ENCODE measurements around the gene PROSER2.

The PROSER2 gene

DNA sequence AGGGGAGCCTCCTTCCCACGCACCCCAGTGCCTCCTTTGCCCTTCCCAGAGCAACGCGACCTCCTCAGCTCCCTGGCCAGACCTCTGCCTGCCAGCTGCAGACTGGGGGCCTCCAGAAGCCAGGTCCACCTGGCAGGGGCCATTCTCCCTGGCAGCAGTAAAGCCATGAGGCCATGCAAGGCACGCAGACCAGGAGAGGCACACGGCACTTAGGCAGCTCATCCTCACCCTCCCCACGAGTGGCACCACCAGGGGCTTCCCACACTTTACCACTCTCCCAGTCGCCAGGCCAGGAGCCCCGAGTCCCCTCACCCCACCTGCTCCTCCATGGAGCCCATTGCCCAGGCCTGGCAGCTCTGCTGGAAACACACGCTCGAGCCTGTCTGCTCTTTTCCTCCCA, 85.4 kb downstream of the PROSER2 start:
- DNase-seq (ENCODE audit: low read depth), result no peak

DNA sequence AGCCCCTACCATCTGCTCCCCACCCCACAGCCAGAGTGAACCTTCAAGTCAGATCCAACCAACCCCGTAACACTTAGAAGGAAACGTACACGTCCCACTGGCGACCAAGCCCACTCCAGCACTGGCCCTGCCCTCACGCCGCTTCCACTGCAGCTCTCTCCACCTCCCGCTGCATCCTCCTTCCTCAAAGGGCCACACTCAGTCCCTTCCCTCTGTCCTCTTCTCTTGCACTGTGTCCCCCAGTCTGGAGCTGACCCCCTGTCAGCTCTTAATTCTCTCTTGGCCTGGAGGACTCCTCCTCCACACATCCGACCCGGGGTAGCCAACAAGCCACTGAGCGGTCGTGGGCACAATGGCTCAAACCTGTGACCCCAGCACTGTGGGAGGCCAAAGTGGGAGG, 85.8 kb downstream of the PROSER2 start:
- DNase-seq (ENCODE audit: low read depth), result no peak

DNA sequence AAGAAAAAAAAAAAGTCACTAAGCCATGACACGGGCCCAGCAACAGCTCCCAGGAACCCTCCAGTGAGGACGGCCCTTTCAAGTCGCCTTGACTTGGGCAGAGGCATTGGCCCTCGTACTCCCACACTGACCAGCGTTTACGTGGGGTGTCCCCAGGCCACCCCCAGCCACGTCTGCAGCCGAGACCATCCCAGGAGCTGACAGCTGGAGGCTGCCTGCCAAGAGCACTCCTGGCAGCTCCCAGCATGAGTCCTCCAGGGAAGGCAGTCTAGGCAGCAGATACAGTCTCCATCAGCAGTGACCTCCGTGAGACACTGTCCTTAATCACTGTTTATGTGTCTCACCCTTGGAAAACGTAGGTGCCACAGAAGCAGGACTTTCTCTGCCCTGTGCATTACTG, 86.5 kb downstream of the PROSER2 start:
- DNase-seq (ENCODE audit: low read depth), result no peak

DNA sequence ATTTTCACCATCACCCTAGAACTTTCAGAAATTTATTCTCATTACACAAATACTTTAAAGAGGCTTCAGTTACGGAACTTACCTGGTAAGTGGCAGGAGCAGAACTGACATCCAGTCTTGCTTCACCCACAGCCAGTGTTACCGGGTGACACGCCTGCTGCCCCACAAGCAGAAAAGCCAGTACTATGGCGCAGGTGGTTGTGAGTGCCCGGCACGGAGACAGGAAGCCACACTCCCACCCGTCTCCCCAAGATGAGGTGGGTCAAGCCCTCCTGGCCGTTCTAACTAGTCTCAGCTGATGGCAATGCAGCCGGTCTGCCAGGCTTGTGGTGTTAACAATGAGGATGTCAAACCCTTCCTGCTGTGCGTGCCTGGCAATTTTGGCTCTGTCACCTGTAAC, 86.9 kb downstream of the PROSER2 start:
- DNase-seq (ENCODE audit: low read depth), result no peak

DNA sequence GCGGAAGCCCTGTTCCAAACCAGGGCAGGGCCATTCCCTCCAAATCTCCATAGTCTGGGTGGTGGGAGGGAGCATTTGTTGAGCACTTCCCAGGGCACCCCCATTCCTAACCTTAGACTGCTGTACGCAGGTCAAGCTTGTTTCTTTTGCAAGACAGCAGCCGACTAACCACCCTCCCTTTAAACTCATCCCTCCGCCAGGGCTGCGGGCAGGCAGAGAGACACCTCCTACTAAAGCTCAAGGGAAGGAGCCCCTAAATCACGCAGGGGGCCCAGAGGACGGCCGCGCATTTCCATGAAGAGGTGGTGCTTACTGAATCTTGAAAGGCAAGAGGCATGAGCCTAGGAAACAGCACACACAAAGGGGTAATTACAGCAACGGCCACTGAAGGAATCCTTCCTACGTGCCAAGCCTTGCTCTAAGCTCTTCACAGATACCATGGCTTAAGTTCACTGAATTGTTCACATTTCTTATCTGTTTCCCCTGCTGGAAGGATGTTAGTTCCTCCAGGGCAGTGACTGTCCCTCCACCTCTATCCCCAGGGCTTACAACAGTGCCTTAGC, 90.0 kb downstream of the PROSER2 start:
- no peak for DNase-seq (ENCODE audit: low read depth)

DNA sequence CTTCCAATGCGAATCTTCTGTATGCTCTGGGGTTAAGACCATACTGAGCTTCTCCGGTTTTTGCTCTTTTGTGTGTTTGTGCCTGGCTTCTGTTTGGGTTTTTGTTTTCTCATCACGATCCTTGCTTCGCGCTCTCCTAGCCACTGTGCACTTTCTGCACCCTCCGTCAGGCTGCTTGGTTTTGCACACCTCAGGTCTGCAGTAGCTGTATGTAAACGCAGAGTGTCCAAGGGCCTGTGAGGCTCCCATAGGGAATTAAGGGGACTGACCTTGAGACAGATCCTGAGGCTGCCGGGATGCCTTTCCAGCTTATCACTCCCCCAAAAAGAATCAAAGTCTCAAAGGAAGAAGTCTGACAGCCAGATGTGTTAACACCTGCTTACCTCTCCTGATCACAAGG, 95.2 kb downstream of the PROSER2 start:
- no peak for DNase-seq (ENCODE audit: low read depth)

DNA sequence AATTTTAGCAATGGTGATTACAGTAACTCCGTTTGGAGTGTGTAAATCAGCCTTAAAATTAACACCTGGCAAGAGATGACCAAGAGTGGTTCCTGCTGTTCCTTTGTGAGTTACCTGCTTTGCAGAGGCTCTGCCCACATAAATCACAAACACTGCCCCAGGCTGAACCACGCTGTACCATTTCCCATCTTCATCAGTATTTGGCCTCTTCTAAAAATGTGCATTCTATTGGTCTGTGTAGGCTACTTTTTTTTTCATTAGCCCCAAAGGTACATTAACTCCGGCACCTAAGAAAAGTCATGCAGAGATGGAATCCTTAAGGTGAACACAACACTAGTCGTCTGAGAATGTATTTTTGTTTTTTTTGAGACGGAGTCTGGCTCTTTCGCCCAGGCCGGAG, 96.1 kb downstream of the PROSER2 start:
- DNase-seq (ENCODE audit: low read depth), result no peak

Measured in T follicular helper cell (primary cell).